GM18858 (cell line): ENCODE data around the gene PRSS3.
"Not testable (repeated sequence)": the region's sequence is repeated elsewhere in the genome, so short reads cannot be mapped to it uniquely, and the experiment has no call there.

Source experiments
- ATAC-seq: cut with Tn5 transposase; IDR thresholded peaks from one replicate; pipeline ENCODE4 v1.9.1; 2021; ENCODE audit not compliant: unreplicated experiment

The PRSS3 gene

DNA sequence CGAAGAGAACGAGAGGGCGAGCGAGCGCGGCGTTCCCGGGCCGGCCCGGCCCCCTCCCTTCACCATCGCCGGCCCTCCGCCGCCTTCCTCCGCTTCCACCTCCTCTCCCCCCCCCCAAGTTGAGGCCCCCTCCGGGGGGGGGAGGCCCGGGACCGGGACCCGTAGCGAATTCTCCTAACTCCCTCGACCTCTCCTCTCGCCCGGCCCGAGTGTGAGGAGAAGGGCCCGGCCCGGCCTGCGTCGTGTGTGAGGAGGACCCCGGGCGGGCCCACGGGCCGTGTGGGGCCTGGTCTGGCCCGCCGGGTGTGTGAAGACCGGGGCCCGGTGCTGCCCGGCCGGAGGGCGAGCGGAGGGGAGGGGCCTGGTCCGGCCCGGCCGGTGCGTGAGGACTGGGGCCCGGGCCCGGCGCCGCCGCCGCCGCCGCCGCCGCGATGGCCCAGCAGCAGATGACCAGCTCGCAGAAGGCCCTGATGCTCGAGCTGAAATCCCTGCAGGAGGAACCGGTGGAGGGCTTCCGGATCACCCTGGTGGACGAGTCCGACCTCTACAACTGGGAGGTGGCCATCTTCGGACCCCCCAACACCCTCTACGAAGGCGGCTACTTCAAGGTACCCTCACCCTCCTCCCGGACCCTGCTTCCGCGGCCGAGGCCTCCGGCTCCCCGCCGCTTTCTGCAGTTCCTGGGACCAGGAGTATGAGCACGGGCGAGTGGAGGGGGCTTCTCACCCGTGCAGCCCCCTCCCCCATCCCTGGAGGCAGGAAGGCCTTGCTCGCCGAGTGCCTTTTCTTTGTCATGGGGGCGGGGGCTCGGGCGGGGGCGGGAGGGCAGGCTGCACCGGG, 22.2 kb downstream of the PRSS3 start:
- no peak for ATAC-seq

DNA sequence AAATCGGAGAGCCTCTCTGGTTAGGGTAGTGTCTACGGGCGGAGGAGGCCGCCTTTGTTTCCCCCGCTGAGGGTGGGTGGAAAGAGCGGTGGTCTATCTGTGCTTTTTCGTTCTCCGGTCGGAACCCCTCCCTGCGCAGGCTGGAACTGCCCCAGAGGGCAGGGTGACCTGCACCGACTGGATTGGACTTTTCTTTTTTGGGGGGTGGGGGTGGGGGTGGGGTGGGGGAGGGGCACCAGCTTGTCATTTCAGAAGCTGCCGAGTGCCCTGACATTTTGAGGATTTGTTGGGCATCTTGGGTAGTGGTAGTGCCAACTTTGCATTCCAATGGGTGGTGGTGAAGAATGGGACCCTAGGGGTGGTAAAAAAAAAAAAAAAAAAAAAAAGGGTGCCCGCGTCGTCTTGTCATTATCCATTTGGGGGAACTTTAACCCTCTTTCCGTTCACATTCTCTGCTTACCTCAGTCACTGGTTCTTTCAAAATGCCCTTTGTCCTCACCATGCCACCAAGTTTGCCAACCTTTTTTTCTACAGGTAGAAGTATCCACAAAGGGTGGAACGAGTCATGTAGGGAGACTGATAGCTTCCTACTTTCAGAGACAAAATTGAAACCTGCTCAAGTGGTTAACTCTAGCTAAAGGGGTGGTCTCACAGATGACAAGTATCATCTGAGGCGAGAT, 22.9 kb downstream of the PRSS3 start:
- no peak for ATAC-seq

- ATAC-seq, result no peak
Observed at GRCh38 chr9:33818847-33819500, 23.6 kb downstream of the PRSS3 start.

- ATAC-seq, result no peak
Observed at GRCh38 chr9:33820231-33820745, 24.9 kb downstream of the PRSS3 start.

DNA sequence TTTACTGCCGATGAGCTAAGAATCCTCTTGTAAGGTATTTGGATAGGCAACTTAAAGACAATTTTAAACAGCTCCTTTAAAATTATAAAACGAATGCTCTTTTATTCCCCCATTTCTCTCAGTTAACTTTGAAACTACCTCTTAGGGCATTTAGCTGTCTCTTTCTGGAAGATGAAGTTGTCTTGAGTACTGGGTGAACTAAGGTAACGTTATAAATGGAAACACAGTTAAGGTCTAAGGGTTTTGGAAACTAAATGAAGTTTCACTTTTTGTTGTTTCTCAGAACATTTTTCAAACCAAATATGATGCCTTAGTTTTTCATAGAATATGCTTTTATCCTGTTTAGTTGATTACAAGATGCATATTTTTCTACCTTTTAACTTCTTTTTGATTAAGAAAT, 28.4 kb downstream of the PRSS3 start:
- ATAC-seq, result no peak

DNA sequence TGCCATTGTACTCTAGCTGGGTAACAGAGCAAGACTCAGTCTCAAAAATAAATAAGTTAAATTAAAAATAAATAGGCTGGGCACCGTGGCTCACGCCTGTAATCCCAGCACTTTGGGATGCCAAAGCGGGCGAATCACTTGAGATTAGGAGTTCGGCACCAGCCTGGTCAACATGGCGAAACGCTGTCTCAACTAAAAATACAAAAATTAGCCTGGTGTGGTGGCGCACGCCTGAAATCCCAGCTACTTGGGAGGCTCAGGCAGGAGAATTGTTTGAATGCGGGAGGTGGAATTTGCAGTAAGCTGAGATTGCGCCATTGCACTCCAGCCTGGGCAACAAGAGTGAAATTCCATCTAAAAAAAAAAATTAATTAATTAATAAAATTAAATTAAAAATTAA, 31.9 kb downstream of the PRSS3 start:
- ATAC-seq, result not testable (repeated sequence)

DNA sequence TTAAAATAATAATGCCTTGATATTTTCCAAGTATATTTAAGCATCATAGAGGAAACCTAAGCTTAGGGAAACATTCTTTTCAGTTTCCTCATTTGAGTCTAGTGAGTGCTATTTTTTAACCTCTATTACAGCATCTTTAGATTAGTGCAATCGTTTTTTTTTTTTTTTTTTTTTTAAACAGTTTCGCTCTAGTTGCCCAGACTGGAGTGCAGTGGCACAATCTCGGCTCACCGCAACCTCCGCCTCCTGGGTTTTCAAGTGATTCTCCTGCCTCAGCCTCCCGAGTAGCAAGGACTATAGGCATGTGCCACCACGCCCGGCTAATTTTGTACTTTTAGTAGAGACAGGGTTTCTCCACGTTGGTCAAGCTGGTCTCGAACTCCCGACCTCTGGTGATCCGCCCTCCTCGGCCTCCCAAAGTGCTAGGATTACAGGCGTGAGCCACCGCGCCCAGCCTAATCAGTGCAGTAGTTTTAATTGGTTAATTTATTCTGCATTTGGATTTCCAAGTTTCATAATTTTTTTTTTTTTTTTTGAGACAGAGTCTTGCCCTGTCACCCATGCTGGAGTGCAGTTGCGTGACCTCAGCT, 34.4 kb downstream of the PRSS3 start:
- not testable (repeated sequence) for ATAC-seq

DNA sequence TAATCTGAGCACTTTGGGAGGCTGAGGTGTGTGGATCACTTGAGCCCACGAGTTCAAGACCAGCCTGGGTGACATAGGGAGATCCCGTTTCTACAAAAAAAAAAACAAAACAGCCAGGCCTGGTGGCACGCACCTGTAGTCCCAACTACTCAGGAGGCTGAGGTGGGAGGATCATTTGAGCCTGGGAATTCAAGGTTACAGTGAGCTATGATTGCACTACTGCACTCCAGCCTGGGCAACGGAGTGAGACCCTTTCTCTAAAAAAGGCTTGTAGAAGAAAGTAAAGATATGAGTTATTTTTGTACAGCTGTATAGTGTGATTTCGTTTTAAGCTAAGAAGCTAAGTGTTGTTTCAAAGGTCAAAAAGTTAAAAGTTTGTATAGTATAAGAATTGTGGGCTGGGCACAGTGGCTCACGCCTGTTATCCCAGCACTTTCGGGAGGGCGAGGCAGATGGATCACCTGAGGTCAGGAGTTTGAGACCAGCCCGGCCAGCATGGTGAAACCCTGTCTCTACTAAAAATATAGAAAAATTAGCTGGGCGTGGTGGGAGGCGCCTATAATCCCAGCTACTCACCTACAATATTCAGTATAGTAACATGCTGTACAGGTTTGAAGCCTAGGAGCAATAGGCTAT, 40.4 kb downstream of the PRSS3 start:
- no peak for ATAC-seq

- not testable (repeated sequence) for ATAC-seq
Observed at GRCh38 chr9:33836261-33836660, 40.9 kb downstream of the PRSS3 start.

DNA sequence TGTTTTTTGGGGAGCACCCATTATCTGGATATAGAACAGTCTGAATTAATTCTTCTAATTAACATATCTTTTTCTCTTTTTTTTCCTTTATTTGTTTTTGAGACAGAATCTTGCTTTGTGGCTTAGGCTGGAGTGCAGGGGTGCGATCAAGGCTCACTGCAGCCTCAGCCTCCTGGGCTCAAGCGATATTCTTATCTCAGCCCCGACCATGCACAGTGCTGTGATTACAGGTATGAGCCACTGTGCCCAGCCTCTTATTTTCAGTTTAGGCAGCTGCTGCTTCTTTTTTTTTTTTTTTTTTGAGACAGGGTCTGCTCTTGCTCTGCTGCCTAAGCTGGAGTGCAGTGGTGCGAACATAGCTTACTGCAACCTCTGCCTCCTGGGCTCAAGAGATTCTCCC, 41.8 kb downstream of the PRSS3 start:
- ATAC-seq, result no peak

- no peak for ATAC-seq
Observed at GRCh38 chr9:33840381-33840780, 45.0 kb downstream of the PRSS3 start.

DNA sequence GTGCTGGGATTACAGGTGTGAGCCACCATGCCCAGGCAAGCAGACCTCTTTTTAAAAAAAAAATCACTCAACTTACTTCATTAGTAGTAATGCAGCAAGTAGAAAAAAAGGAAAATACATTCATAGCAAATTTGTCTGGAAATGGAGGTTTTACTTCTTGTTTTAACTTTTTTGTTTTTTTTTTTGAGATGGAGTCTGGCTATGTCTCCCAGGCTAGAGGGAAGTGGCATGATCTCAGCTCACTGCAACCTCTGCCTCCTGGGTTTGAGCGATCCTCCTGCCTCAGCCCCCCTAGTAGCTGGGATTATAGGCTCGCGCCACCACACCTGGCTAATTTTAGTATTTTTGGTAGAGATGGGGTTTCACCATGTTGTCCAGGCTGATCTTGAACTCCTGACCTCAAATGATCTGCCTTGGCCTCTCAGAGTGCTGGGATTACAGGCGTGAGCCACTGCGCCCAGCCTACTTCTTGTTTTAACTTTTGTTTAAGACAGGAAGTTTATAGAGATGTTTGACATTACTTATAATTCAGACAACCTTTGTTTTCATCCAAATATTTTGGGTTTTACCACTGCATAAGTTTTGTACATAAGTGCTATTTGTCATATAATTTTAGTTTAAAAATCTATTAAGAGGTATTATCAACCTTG, 48.1 kb downstream of the PRSS3 start:
- ATAC-seq, result no peak

GRCh38 chr9:33846231-33846630, 50.9 kb downstream of the PRSS3 start:
- no peak for ATAC-seq

GRCh38 chr9:33847894-33848205, 52.5 kb downstream of the PRSS3 start:
- ATAC-seq, result not testable (repeated sequence)
